ENCODE measurements around the gene SH3BP2. TPM values are rescaled to one million over a fixed set of nuclear protein-coding genes. Genes with fewer than 3 reads are reported as not detected.

Gene SH3BP2
- total RNA-seq, 2 donors from 2014 or later, result 54.3 to 75.2 TPM

DNA sequence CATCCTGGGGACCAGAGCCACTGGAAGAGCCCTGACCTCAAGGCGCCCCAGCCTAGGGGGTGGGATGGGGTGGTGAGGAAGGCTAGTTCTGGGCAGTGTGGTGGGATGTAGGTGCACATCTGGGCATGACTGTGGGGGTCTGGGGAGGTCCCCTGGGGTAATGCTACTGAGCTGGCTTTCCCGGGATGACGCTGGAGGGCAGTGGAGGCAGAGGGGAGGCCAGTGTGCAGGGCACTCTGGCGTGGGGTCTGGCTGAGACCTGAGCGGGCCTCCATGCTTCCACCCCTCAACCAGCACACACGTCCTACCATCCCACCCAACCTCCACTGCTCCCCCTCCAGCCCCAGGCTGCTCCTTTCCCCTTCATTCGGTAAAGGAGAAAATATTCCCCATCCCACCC lies 4.8 kb upstream of the SH3BP2 start:
- no peak for DNase-seq
- intact Hi-C loops (cut with DNase I, micrococcal nuclease), result no loop called here

DNA sequence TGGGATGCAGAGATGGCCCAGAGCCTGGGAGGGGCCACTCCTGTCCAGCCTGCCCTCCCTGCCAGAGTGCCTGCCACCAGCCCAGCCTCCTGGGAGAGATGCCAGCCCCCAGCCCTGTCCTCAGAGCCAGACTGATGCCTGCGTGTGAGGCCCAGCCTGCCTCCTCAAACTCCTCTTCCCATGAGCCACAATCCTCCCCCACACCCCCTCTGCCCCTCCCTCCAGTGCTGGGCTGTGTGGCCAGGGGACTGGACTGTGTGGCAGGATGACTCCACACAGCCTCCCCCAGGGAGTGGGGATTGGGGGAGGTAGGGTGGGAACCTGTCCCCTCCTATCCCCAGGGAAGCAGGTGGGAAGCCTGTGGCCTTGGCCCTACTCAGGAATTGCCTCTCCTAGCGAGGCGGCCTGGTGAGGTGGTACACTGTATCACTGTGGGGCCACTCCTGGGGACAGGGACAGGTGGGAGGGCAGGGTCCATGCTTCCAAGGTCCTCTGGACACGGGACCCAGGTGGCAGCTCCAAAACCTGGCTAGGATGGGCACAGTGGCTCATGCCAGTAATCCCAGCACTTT lies 4.3 kb upstream of the SH3BP2 start:
- ATAC-seq (no peak), DNase-seq (peak in 1 of 2 donors; percentile 30)
- intact Hi-C loops (cut with DNase I, micrococcal nuclease), result no loop called here

More for the DNA sequence above, 4.8 kb upstream of the SH3BP2 start:
- no peak for ATAC-seq

DNA sequence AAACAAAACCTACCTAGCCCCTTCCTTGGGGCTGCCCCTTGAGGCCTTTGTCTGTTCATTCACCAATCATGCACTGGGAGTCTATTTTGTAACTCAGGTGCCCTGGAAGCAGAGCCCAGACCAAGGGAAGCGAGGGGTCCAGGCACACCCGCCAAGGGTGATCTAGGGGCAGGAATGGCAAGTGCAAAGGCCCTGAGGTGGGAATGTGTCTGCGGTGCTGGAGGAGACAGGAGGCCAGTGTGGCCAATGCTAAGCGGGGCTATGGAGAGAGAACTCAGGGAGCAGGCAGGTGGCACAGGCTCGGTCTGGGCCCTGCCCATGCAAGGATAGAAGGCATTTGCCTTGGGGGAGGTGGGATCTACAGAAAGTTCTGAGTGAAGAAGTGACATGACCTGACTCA lies 3.5 kb upstream of the SH3BP2 start:
- DNase-seq (no peak), ATAC-seq (no peak)
- intact Hi-C loops (cut with DNase I, micrococcal nuclease), result no loop called here

DNA sequence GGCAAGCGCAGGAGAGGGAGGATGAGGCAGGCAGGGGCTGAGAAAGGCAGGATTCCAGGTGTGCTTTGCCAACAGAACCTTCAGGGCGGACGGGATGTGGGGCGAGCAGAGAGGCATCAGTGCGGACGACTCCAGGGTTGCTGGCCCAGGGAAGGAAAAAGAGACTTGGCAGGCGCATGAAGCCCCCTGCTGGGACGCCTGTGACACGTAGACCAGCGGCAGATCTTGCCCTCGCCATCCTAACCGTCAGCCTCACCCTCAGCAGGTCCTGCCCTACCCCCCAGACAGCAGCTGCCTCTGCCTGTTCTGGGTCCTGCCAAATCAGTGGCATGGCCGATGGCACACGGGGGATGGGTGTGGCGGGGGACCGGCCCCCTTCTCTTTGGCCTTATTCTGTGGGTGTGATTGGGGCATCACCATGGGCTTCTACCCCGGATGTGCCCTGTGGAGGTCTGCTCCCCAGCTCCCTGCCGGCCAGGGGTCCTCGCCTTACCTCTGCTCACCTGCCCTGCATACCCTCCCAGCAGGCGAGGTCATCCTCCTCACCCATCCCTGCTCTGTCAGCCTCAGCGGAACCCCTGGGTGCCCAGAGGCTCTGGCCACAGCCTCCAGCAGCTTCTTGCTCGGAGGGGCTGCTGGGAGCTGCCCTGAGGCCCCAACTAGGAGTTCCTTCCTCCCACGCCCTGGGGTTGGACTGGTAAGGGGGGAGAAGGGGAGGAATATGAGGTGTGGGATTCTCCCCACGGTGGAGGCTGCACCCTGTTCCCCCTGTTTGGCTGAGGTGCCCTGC lies 2.9 kb upstream of the SH3BP2 start:
- intact Hi-C loops (cut with DNase I, micrococcal nuclease), result no loop called here

DNA sequence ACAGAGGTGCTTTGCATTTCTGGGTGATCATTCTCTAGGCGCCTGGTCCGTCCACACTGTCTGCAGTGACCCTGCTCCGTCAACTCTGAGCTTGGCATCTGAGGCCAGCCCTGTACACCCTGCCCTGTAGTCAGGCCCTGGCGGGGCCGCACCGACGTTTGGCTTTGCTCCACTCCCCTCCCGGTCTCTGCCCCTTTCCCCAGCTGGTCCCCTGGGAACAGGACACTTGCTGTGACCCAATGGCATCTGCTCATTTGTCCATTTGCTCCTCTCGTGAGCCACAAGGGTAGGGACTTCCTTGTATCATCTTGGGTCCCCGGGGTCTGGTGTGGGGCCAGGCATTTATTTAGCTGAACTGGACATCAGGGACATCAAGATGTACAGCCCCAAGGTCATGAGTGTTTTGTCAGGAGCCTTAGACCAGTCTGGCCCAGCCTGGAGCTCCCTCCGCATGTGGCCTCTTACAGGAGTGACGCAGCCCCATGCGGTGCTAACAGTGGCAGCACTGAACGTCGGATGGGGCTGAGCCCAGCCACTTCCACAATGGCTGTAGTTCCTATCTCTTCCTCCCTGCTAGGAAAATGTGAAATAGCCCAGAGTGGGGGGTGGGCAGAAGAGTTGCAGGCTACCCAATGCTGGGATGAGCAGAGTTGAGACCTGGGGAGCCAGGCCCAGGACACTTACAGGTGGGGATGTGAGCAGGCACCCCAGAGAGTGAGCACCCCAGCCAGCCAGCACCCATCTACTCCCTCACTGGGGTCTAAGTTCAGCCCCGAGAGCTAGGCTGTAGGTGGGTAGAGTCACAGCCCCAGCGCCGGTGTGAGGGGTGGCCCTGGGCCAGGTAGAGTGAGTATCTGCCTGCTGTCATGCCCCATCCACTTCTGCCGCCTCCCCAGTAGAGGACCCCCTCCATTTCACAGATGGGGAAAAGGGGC lies 2.0 kb upstream of the SH3BP2 start:
- ATAC-seq (no peak), DNase-seq (peak in 1 of 2 donors; percentile 26)
- intact Hi-C loops (cut with DNase I, micrococcal nuclease), result no loop called here

More for the DNA sequence above, 2.9 kb upstream of the SH3BP2 start:
- DNase-seq (no peak), ATAC-seq (no peak)

DNA sequence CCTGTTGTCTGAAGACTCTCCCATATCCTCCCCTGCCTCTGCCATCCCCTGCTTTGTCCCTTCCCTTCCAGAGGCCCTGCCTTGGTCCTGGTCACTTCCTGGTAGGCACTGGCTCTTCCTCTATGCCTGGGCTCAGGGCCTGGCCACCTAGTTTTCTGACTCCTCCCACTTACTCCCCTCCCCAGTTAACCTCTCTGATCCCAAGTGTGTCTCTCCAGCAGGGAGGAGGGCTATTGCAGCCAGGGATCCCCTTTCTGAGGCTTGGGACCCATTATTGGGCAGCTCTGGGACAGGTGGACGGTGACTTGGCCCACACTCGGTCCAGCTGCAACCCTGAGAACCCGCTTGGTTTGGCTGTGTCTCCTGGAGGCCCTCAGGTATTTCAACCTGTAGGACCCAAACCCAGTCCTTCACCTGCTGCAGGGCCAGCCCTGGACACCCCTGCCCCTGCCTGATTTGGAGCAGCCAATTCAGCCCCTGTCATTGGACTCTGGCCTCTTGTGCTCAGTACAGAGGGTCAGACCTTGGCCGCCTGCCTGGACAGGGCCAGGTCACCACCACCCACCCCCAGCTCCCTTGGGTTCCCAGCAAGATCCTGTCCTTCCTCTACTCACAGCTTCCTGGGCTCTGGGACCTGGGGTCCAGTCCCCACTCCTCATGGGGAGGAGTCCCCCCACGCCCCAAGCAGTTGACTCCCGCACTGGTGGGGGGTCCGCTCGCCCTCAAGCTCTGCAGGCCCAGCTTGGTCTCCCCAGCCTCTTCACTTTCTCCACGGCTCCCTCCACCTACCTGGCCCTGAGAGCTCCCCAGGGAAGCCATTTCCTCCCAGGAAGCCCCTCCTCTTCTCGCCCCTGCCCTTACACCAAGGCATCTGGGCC lies 1.1 kb upstream of the SH3BP2 start:
- ATAC-seq (peak; percentile 20), DNase-seq (peak; percentile 26 to 33)
- intact Hi-C loops (cut with DNase I, micrococcal nuclease), result no loop called here

GRCh38 chr4:2792396-2792710 lies 532 bp upstream of the SH3BP2 start:
- DNase-seq (no peak), ATAC-seq (no peak)
- intact Hi-C loops (cut with DNase I, micrococcal nuclease), result no loop called here

DNA sequence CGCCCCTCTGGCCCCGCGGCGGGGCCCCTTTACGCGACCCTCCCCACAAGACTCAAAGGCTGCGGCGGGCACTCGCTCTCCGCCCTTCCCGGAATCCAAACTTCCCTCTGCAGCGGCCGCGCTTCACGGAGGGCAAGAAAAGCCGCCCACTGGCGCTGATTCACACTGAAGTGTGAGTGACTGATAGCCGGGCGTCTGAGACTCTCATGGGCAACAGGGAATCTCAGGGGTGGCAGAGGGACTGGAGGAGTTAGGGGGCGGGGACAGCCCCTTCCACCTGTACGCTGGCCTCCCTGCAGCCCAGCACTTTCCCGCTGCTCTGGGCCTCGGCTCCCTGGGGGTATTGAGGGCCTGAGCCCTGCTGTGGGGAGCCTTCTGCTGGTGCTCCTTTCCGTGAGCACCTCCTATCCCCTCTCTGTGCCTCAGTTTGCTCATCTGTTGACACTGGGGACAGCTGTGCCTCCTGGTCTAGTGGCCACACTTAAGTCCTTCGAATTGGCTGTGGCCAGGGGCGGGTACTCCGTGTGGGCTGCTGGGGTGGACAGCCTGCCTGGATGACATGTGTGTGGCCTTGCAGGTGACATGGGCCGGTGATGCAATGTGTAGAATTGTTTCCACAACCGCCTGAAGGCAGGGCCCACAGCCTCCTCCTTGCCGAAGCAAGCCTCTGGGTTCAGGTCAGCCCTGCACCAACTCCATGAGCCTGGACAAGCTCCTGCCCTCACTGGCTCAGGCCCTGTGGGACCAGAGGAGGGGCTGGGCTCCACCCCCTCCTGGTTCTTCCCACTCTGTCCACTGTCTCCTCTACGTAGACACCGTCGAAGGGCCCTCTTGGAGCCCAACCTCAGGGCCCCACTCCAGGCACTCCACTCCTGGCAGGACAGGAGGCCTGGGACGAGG lies 951 bp downstream of the SH3BP2 start:
- intact Hi-C loops (cut with DNase I, micrococcal nuclease), result no loop called here
- ATAC-seq, result peak; percentile 17
- DNase-seq, result peak; percentile 62 to 65

DNA sequence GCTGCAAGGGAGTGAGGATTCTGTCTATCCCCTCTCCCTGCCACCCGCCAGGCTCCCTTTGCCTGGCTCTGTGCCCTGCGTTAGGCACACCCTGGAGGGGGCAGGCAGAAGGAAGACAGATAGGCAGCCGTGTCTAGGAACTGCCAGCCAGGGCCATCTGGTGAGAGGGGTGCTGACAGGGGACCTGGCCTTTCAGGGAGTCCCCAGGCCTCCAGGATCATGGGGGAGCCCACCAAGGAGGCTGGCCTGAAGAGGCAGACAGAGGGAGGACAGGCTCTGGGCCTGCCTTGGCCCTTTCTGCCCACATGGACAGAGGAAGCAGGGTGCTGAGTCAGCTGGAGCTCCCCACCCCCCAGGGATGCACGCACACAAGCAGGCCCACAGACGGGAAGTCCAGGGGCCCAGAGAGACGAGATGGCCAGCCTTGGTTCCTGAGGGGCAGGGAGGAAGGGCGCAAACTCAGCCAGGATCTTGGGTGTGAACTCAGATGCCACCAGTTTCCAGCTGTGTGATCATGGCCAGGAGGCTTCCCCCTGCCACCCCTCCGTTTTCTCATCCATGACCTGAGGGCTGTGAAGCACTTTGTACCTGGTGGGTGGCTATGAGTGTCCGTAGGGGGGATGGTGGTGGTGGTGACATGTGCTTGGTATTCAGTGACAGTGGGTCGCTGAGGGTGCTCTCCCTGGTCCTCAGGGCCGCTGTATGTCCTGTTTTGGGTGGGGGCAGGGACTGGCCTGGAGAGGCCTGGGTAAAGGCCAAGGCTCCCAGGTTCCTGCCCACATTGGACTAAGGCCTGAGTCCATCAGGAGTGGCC lies 1.8 kb downstream of the SH3BP2 start:
- intact Hi-C loops (cut with DNase I, micrococcal nuclease), result no loop called here

GRCh38 chr4:2795300-2795892 lies 2.5 kb downstream of the SH3BP2 start:
- no peak for ATAC-seq
- DNase-seq, result peak; percentile 26 to 34
- intact Hi-C loops (cut with DNase I, micrococcal nuclease), result no loop called here

More for the DNA sequence above, 1.8 kb downstream of the SH3BP2 start:
- ATAC-seq (peak; percentile 40), DNase-seq (peak; percentile 62 to 73)

DNA sequence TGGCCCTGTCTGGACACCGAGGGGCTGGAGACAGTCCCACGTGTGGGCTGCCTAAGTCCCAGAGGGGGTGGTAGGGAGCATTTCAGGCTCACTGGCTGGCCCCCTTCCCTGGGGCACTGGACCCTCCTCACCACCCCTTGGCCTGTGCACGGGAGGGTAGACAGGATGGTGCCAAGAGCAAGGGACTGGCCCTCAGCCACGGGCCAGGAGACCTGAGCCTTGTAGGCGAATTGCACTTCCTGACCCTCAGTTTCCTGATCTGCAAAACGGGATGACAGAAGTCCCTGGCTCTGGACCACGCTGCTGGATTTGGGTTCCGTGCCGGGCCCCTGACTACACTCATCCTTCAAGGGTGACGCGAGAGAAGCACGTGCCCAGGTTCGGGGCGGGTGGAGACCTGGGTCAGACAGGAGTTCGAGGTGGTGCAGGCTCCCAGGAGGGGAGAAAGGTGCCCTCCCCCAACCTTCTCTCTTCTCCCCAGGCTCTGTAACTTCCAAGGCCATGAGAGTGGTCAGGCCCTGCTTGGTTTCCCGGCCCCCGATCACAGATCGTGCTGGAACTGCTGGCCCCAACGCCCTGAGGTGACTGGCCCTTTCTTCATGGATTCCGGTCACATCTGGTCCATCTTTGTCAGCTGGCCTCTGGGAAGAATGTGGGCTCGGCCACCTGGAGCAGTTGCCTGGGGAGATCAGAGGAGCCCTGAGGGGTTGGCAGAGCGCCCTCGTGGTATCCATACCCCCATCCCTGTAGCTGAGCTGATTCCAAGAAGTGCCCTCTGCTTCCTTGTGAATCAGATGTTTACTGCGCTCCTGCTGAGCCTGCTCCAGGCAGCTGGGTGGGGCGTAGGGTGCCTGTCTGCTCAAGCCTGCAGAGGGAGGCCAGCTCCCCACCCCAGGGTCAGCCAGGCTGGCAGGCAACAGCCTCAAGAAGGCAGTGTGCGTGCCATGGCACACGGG lies 3.3 kb downstream of the SH3BP2 start:
- peak; percentile 86 to 91 for DNase-seq
- peak; percentile 65 for ATAC-seq
- intact Hi-C loops (cut with DNase I, micrococcal nuclease), result no loop called here

DNA sequence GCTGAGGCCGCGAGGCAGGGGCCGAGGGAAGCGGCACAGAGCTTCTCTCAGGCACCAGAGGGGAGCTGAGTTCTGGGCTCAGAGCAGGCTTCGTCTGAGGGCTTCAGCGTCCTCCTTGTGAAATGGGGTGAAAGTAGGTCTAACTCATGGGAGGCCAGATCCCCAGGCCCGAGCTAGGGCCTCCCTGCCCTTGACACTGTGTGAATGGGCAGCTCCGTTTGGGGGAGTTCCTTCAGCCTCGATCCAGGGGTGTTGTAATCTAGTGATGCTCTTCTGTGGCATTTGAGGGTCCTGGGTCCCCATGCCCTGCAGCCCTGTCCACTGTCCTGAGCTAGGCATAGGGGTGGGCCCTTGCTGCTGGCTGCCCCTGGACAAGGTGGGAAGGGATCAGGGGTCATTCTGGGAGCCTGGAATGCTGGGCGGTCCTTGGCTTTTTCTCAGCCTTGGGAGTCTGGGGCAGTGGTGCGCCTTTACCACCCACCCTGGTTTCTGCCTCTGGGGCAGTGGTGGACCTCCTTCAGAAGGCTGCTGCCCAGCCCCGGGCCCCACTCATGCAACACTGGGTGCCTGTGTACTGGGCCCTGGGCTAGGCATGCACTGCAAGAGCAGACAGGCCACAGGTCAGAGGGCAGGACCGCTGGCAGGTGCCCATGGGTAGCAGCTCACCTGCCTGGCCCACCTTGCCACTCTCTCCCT lies 4.1 kb downstream of the SH3BP2 start:
- DNase-seq (peak in 1 of 2 donors; percentile 24), ATAC-seq (no peak)
- intact Hi-C loops (cut with DNase I, micrococcal nuclease), result no loop called here

- intact Hi-C loops (cut with DNase I, micrococcal nuclease), result no loop called here
- ATAC-seq (no peak), DNase-seq (peak in 1 of 2 donors; percentile 34)
Measured at GRCh38 chr4:2797545-2798305, 4.8 kb downstream of the SH3BP2 start.

All from left colon (tissue), 2 donors.